GM21619 (cell line): ENCODE results near the gene TOR1AIP1.

Experiments used
- ATAC-seq: cut with Tn5 transposase; IDR thresholded peaks from one replicate; pipeline ENCODE4 v1.9.1; 2021; ENCODE audit not compliant: unreplicated experiment

The TOR1AIP1 gene

DNA sequence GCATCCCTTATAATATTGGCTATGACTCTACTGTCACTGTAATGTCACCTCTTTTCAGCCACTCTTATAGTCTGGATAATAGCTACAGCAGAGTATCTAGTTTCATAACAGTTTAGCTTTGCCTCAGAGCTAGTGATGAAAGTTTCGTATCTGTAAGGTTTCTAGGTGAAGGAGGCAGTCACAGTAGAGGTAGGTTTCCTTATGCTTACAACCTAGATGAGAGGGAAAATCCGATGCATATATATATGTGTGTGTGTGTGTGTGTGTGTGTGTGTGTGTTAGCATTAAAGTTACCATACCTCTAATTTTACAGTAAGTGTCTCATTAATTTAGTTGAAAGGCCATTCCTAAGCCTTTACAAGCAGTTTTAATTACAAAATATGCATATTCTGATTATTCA, 2.3 kb upstream of the TOR1AIP1 start:
- no peak for ATAC-seq

- no peak for ATAC-seq
These were observed 338 bp upstream of the TOR1AIP1 start for GRCh38 chr1:179881642-179882252.

DNA sequence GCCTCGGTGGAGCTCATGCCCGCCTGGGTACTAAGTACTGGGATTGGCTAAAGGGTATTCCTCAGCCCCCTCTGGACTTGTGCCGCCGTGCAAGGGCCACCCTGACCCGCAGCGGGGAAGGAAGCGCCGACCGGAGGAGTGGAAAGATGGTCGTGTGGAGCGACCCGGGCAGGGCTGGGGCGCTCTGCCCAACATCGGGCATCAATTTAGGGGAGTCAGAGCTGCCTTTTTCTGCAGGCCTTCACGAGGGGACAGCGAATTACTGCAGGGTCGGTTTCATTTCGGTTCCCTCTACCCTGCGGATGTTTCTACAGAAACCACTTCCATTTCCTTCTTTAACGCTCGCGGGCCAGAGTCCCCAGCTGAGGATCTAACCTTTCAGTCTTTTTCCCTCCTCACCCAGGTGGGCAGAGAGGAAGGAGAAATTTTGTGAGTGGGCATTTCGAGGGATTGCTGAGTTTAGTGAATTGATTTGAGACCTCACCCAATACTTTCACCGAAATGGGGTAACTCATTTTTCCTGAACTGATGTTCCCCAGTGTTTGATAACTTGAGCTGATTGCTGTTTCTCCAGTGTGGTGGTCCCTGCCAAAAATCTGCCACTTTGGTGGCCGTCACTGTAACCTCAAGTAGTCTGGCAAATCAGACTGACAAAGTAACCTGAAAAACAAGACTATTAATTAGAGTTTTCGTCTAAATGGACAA, 1.1 kb downstream of the TOR1AIP1 start:
- peak; percentile 10 for ATAC-seq

DNA sequence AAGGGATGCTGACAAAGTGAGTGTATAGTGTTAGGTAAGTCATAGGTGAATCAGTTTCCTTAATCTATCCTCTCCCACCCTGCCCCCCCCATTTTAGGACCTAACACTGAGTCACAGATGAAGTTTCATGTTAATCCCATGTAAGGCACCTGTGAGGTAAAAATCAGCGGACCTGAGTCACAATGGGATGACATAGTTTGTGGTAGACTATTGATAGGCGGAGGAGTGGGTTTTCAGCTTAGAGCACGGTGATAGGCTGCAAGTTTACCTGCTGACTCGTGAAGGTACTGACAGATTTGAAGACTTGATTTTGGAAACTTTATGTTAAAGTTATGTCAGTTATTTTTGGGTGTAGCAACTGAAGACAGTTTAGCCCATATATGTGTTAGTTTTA, 1.7 kb downstream of the TOR1AIP1 start:
- ATAC-seq: no peak

GRCh38 chr1:179888071-179888470, 6.0 kb downstream of the TOR1AIP1 start:
- no peak for ATAC-seq

DNA sequence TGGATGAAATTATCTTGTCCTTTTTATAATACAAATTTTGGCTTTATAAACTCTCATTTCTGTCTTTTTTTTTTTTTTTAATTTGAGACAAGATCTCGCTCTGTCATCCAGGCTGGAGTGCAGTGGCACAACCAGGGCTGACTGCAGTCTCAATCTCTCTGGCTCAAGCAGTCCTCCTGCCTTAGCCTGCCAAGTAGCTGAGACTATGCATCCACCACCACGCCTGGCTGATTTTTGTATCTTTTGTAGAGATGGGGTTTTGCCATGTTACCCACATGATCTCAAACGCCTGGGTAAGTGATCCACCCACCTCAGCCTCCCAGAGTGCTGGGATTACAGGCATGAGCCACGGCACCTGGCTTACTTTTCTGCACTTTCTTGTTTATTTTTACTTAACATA, 7.5 kb downstream of the TOR1AIP1 start:
- ATAC-seq: no peak

DNA sequence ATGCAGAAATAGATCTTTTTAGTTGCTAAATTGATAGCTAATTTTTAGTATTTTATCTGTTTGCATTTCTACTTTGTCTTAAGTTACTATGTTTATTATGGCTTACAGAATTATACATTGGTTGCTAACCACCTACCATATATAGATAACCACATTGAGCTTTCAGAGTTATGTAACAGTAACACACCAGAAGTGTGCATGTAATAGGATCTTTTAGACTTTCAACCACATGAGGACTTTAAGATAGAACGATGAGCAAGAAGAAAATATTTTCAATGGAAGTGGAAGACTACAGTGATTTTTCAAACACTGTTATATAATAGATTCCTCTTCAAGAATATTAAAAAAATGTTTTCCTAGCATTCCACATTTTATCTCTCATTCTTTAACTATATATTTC, 28.8 kb downstream of the TOR1AIP1 start:
- no peak for ATAC-seq

- ATAC-seq: no peak
These were observed 29.7 kb downstream of the TOR1AIP1 start for GRCh38 chr1:179911812-179912211.

GRCh38 chr1:179917601-179918429, 35.7 kb downstream of the TOR1AIP1 start:
- ATAC-seq: no peak

DNA sequence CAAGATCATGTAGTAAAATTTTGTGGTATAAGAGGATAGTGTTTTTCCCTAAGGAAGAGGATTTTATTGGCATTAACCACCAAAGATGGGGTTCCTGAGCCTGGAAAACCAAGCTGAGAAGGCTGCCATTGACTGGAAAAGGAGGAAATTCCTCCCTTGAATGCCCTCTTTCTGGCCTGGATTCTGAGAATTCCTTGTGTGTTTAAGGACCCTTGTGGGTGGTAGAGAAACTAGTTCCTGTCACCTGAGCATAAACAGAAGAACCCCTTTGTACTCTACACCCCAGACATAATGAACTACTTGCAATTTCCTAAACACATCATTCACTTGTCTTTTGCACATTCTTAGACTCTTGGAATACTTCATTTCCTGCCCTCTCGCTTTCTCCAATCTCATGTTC, 39.4 kb downstream of the TOR1AIP1 start:
- no peak for ATAC-seq

DNA sequence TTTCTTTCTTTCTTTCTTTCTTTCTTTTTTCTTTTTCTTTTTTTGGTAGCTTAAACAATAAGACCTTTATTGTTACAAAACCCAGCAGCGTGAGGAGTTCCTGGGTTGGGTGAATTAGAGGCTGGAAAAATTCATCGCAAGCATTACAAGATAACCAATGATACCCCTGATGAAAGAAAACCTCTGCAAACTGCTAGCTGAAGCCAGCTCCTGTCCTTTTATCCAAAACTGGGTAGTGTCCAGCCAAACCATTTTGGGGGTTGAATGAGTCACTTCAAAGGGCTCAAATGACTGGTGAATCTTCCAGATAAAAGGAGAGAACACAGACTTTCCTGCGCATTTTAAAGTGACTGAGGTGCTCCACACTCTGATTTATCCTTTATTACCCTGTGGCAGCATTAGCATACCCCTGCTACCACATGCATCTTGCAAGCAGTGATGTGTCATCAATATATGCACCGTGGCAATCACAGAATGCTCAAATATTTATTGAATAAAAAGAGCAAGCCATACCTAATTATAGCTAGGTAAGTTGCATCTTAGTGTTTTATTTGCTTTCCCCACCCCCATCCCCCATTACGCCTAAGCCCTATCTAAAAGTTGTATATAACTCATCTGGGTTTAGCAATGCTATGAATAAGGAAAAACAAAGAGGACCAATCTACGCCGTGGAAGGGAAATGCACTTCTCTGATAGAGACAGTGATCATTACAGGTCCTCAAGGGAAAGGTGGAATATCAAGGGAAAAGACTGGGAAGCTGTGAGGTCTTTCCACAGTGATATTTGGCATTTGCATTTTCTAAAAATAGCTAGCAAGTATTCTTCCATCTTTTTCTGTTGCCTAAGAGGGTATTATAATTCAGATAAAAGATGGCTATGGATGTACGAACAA, 40.1 kb downstream of the TOR1AIP1 start:
- no peak for ATAC-seq

DNA sequence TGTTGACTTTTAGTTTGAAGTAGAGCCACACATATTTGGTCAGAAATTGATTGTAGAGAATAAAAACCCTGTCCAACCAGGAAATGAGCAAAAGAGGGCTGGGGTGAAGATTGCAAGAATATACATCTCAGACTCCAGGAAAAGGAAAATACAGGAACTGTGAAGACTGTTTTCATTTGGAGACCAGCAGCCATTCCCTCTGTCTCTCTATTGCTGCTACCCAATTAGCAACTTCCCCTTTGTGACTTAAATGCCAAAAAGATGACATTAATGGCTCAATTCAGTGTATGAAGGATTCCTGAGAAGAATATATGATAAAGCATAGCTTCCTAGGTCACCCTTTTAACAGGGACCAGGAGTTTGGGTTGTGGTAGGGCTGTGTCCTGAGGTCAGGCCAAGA, 40.9 kb downstream of the TOR1AIP1 start:
- ATAC-seq: no peak

DNA sequence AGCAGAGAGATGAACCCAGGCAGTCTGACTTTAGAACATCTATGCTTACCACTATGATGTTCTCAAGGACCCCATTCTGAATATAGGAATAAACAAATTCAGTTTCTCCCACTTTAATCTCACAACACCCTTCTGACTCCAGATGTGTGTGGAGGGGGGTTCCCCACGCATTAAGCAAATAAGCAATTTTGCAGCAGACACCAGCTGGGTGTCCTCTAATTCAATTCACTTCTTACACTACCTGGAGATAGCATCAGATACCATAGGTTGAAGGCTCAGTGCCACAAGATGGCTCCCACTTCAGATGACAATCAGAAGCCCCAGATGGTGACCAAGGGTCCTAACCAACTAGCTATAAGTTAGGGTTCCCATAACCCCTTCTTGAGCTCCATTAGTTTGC, 42.2 kb downstream of the TOR1AIP1 start:
- no peak for ATAC-seq

DNA sequence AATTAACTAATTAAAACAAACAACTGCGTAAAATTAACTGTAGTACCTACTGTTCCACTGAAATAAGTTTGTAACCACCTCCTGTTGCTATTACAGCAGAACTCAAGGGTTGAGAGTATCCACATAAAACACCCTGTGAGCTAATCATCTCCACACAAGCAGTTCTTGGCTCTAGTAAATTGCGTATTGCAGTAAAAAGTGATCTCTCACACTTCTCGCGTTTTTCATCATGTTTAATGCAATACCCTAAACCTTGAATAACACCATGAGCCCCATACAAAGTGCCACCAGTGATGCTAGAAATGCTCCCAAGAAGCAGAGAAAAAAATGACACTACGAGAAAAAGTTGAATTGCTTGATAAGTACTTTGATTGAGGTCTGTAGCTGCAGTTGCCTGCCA, 43.2 kb downstream of the TOR1AIP1 start:
- no peak for ATAC-seq

DNA sequence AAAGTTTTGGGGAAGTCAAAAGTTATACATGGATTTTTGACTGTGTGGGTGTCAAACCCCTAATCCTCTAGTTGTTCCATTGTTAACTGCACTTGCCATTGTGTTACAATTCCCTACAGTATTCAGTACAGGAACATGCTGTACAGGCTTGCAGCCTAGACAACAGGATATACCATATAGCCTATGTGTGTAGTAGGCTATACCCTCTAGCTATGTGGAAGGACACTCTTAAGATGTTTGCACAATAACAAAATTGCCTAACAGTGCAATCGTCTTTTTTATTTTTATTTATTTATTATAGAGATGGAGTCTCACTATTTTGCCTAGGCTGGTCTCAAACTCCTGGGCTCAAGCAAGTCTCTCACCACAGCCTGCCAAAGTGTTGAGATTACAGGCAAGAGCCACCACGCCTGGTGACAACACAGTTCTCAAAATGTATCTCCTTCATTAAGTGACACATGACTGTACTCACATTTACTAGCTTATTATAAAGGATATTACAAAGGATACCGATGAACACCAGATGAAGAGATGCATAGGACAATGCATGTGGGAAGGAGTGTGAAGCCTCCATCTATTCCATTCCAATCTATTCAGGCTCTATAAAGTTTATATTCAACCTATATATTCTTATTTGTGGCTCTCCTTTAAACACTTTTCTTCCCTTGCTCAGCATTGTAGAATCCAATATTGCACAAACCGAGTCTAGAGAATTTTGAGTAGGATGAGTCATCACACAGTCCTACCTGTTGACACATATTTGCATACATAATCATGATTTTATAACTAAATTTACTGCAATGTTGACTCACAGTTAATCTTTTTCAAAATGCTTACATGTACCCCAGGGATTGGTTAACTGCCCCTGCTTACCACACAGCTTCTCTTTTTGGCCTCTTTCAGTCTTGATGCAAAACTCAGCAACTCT, 44.1 kb downstream of the TOR1AIP1 start:
- ATAC-seq: no peak

DNA sequence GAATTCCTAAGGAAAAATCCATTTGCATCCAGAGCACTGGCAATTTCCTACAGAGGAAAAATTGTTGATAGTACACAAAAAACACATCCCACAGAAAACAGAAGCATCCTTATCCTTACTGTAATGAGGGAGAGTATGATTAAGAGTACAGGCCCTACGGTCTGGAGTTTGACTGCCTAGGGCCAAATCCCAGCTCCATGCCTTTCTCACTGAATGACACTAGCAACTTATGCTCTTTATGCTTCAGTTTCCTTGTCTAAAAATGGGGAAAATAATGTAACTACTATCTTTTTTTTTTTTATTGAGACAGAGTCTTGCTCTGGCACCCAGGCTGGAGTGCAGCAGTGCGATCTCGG, 44.7 kb downstream of the TOR1AIP1 start:
- ATAC-seq: no peak

GRCh38 chr1:179929955-179930798, 48.1 kb downstream of the TOR1AIP1 start:
- no peak for ATAC-seq

- no peak for ATAC-seq
These were observed 48.8 kb downstream of the TOR1AIP1 start for GRCh38 chr1:179930867-179931266.

DNA sequence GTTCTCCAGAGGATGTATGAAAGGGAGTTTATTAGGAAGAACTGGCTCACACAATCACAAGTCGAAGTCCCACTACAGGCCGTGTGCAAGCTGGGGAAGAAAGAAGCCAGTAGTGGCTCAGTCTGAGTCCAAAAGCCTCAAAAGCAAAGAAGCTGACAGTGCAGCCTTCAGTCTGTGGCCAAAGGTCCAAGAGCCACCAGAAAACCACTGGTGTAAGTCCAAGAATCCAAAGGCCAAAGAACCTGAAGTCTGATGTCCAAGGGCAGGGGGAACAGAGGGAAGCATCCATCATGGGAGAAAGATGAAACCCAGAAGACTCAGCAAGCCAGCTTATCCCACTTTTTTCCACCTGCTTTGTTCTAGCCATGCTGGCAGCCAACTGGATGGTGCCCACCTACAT, 51.1 kb downstream of the TOR1AIP1 start:
- no peak for ATAC-seq
